ENCODE data around the gene TFDP1. TPM values are rescaled to one million over a fixed set of nuclear protein-coding genes. Genes with fewer than 3 reads are reported as not detected.
"Not testable (repeated sequence)": the region's sequence is repeated elsewhere in the genome, so short reads cannot be mapped to it uniquely, and the experiment has no call there.

TFDP1 gene
- total RNA-seq, 4 donors from 2014 or later = 21.9 to 49.0 (median 29.2) TPM

GRCh38 chr13:113562844-113563243 lies 21.7 kb upstream of the TFDP1 start:
- TF ChIP-seq POLR2A (IDR thresholded peaks at IDR 0.05) (no peak), CTCF (IDR thresholded peaks at IDR 0.05) (no peak), POLR2AphosphoS5 (IDR thresholded peaks at IDR 0.05) (no peak), EP300 (IDR thresholded peaks at IDR 0.05) (no peak)
- Histone ChIP-seq H3K4me3 (no peak overlapping the region), H3K4me1 (peaks cover 0 to 7% (median 0%) of the 10 kb centered on the region in 3 donors), H3K36me3 (no peaks in the 10 kb centered on the region), H3K27ac (no peak overlapping the region), H3K27me3 (no peaks in the 10 kb centered on the region), H3K9me3 (no peaks in the 10 kb centered on the region)
- ATAC-seq = no peak
- WGBS, 2 donors (ENCODE audit: low coverage in 1 of 2) = 70% methylated on average over 2 to 6 of the region's 7 CpGs

DNA sequence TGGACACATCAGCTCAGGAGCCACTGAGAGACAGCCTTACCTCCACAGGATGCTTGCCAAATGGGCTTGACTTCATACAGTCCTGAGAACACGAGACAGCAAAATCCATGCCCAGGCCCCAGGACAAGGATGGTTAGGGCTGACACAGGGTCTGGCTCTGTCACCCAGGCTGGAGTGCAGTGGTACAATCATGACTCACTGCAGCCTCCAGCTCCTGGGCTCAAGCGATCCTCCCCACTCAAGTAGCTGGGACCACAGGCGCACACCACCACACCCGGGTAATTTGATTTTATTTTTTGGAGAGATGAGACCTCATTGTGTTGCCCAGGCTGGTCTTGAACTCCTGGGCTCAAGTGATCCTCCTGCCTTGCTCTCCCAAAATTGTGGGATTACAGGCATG lies 21.0 kb upstream of the TFDP1 start:
- H3K9me3 ChIP-seq, H3K4me1 ChIP-seq, H3K27ac ChIP-seq, H3K27me3 ChIP-seq, H3K4me3 ChIP-seq, ATAC-seq, H3K36me3 ChIP-seq: not testable (repeated sequence)
- WGBS, 2 donors (ENCODE audit: low coverage in 1 of 2) = 60% methylated on average over 1 of the region's 4 CpGs; no CpG with 5 or more reads in 1 of the 2 donors

GRCh38 chr13:113564331-113565023 lies 20.1 kb upstream of the TFDP1 start:
- Histone ChIP-seq H3K27ac (no peak overlapping the region), H3K36me3 (no peaks in the 10 kb centered on the region), H3K4me1 (peaks cover 0 to 7% (median 0%) of the 10 kb centered on the region in 3 donors), H3K4me3 (no peak overlapping the region), H3K9me3 (no peaks in the 10 kb centered on the region), H3K27me3 (no peaks in the 10 kb centered on the region)
- no peak for ATAC-seq
- WGBS, 2 donors (ENCODE audit: low coverage in 1 of 2) = 77% methylated on average over 15 to 17 of the region's 17 CpGs
- TF ChIP-seq POLR2A (IDR thresholded peaks at IDR 0.05) (no peak), CTCF (IDR thresholded peaks at IDR 0.05) (no peak), EP300 (IDR thresholded peaks at IDR 0.05) (no peak), POLR2AphosphoS5 (IDR thresholded peaks at IDR 0.05) (no peak)

DNA sequence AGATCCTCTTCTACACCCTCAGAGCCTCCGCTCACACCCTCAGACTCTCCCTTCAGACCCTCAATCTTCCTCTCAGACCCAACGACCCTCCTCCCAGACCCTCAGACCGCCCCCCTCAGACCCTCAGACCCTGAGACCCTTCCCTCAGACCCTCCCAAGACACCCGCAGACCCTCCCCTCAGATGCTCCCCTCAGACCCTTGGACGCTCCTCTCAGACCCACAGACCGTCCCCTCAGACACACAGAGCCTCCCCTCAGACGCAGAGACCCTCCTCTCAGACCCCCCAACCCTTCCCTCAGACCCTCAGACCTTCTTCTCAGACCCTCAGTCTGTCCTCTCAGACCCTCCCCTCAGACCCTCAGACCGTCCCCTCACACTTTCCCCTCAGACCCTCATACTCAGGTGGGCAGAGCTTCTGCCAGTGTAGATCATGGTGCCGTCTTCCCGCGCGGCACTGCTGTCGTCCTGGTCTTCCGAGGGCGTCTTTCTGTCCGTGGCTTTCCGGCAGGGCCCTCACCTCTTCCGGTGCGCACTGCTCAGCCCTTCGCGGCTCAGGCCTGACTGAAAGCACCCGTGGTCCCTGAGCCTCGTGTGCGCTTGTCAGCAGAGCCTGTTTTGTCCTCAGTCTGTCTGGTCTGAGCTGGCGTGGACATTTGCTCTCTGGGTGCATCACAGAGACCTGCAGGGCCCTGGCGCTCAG lies 18.9 kb upstream of the TFDP1 start:
- TF ChIP-seq POLR2AphosphoS5 (IDR thresholded peaks at IDR 0.05) (no peak), EP300 (IDR thresholded peaks at IDR 0.05) (no peak), POLR2A (IDR thresholded peaks at IDR 0.05) (no peak), CTCF (IDR thresholded peaks at IDR 0.05) (no peak)
- Histone ChIP-seq H3K27ac (no peak overlapping the region), H3K4me1 (peaks cover 0 to 7% (median 0%) of the 10 kb centered on the region in 3 donors), H3K9me3 (no peaks in the 10 kb centered on the region), H3K27me3 (no peaks in the 10 kb centered on the region), H3K36me3 (no peaks in the 10 kb centered on the region), H3K4me3 (no peak overlapping the region)
- WGBS, 2 donors (ENCODE audit: low coverage in 1 of 2) = 79 to 87% methylated on average over 3 to 7 of the region's 26 CpGs
- ATAC-seq = peak; percentile 15

DNA sequence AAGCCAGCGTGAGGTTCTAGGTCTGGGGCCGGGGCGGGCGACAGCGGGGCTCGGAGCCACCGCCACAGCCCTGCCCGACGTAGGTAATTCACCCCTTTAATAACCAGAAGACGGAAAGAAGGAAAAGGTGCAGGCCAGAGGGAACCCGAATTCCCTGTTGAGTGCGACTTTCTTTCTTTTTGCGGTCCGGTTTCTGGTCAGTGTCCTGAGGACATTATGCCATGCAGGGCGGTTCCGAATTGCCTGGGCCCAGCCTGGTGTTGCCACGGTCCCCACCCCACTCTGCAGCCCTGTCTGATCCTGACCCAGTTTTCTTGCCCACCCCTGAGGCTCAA lies 18.4 kb upstream of the TFDP1 start:
- peaks cover 0 to 7% (median 0%) of the 10 kb centered on the region in 3 donors for H3K4me1 ChIP-seq

More for the DNA sequence above, 18.4 kb upstream of the TFDP1 start:
- no peak for TF ChIP-seq POLR2A (IDR thresholded peaks at IDR 0.05)
- no peak for TF ChIP-seq POLR2AphosphoS5 (IDR thresholded peaks at IDR 0.05)
- no peak for TF ChIP-seq EP300 (IDR thresholded peaks at IDR 0.05)
- TF ChIP-seq CTCF (IDR thresholded peaks at IDR 0.05) = no peak
- no peaks in the 10 kb centered on the region for H3K36me3 ChIP-seq
- no peaks in the 10 kb centered on the region for H3K27me3 ChIP-seq
- H3K4me3 ChIP-seq = no peak overlapping the region
- H3K9me3 ChIP-seq = no peaks in the 10 kb centered on the region
- 56 to 83% methylated on average over 5 to 14 of the region's 17 CpGs for WGBS, 2 donors (ENCODE audit: low coverage in 1 of 2)
- no peak overlapping the region for H3K27ac ChIP-seq
- no peak for ATAC-seq

All from gastroesophageal sphincter (tissue), 4 donors.